ENCODE data around the gene PPFIA2.

The PPFIA2 gene

DNA sequence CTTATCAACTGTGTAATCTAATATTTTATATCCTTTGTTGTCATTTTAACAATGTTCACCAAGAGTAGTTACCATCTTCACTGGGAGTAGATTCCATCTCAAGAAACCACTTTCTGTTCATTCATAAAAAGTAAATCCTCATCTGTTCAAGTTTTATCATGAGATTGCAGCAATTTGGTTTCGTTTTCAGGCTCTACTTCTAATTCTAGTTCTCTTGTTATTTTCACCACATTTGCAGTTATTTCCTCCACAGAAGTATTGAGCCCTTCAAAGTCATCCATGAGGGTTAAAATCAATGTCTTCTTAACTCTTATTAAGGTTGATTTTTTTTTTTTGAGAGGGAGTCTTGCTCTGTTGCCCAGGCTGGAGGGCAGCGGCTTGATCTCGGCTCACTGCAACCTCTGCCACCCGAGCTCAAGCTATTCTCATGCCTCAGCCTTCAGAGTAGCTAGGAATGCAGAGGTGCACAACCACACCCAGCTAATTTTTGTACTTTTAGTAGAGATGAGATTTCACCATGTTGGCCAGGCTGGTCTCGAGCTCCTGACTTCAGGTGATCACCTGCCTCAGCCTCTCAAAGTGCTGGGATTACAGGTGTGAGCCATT, 404.7 kb downstream of the PPFIA2 start:
- DNase-seq (ENCODE audit: low read depth, low spot score), result no peak

DNA sequence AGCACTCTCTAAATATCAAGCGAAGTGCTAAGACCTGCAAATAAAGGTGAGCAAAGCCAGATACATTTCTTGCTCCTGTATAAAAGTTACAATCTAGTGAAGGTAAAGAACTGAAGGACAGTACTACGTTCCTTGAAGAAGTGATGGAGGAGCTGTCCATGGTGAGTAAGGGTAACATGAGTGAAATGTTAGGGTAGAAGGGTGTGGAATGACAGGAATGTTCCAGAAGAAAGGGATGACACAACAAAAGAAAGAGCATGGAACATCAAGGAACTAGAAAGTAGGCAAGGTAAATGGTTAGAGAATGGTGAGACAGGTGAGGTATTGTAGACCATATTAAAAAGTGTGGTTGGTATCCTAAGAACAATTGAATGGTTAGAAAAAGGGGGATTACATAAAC, 408.8 kb downstream of the PPFIA2 start:
- peak; percentile 75 for DNase-seq (ENCODE audit: low read depth, low spot score)

DNA sequence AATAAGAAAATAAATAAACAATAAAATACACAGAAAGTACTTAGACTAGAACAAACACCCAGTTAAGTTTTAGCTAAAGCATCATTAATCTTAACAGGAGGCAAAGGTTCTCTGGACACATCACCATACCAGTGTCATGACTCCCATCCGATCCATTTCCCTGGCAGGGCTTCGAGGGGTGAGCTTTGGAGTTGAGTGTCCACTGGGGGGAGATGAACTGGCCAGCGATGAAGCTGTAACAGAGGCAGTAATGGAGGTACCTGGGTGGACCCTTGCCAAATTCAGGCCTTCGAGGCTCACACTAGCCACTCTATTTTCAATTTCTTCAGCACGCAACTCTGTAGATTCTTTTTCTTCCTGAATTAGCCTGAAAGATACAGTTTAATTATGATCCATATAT, 411.7 kb downstream of the PPFIA2 start:
- no peak for DNase-seq (ENCODE audit: low read depth, low spot score)

DNA sequence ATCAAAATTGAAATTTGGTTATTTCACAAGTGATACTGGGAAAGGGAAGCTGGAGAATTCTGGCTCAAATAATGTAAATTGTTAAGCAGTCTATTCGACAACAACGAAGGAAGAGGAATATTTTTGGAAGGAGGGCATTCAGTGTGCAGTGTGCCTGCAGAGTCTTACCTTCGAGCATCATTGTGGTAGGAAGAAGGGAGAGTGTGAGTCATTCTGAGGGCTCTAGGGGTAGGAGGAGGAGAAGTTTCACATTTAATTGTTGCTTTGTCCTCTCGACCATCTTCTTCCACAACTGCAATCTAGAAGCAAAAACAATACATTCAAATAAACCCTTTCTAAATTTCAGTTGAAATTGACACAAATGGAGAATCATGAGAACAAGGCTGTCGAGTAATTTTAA, 418.2 kb downstream of the PPFIA2 start:
- DNase-seq (ENCODE audit: low read depth, low spot score), result no peak

DNA sequence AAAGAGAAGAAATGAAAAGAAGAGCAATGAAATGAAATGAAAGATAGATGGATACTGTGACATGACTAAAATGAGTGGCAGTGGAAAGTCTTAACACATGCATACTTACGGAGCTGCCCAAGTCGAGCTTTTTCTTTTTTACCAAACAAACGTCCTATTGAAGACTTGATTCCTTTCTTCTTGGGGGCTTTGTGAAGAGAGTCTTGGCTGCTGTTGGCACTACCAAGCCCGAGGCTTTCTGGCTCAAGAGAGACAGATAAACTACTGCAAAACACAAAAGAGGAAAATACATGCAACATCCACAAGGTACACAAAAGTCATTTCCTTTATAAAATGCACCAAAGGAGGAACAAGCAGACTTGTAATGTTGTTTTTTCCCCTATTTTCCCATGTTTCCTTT, 420.1 kb downstream of the PPFIA2 start:
- no peak for DNase-seq (ENCODE audit: low read depth, low spot score)

DNA sequence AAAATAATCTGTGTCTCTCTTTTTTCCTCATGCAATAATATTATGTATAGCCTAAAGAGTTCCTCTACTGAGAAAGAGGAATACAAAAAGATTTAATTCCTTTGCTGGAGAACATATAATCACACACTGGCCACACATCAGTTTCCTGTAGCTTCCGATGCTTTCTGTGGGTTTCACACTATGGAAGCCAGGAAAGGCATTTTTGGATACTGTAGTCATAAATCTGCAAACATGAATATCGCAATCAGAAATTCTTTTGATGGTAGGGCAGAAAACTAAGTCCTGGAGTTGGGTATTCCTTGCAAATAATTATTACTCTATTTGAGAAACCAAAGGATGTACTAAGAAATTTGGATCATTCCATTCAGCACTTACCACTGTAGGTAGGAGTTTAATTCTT, 421.3 kb downstream of the PPFIA2 start:
- no peak for DNase-seq (ENCODE audit: low read depth, low spot score)

DNA sequence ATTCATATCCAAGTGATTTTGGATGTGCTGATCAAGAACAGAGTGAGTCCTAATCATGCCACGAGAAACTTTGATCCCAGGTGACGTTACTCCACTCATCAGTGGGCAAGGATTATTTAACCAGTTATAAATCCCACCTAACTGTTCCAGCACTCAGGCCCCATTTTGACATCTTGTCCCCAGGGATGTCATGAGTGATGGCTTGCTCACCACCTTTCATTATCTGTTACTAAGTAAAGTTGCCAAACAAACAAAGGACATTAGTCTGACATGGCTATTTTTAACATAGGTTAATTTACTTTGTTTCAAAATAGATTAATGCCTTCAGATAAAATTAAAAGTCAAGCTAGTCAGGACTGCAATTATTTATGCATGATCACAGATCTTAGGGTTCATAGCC, 425.3 kb downstream of the PPFIA2 start:
- DNase-seq (ENCODE audit: low read depth, low spot score), result no peak

DNA sequence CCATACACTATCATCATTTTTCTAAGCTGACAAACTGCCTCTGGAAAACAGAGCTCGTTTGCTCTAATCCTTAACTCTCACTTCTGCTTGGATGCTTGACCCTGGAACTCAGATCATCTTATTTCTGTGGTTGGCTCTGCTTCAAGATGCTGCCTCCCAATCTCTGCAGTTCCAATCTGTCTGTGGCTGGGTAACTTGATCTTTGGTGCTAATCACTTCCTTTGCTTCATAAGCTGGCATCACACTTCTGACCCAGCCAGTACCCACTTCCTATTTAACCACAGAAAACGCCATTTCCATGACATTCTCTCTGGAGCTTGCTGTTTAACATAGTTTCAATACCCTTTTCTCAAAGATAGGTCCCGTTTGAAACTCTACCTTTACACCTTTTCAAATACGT, 427.1 kb downstream of the PPFIA2 start:
- DNase-seq (ENCODE audit: low read depth, low spot score), result no peak

DNA sequence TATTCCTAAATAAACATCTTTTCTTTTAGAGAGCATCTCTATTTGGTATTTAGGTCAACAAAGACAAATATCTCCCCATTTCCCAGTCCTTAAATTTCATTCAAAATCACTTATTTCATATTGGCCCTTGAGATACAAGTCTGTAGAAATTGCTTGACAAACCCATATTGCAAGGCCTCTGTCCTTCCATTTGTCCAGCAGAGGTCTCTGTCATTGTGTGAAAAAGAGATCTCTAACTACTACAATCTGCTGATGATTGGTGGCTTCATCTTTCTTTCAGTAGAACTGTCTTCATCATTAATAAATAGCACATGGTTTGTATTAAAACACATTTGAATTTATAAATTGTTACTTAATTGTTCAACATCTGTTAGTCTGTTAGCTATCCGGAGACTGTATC, 428.7 kb downstream of the PPFIA2 start:
- DNase-seq (ENCODE audit: low read depth, low spot score), result no peak

DNA sequence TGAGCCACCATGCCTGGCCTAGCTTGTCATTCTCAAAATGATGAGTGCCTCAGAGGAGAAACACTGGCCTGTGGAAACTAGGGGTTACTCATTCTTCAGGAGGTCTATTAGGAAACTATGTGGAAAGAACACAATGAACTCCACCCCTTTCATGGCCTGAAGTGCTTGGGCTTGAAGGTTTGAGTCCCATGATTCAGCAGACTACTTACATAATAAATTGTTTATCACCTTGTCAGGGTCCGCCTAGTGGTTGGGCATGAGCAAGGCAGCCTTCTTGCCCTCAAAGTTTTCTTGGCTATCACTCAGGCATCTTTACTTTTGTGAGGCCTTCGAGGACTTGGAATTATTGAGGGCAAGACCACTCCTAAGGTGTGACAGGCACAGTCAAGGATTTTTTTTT, 430.1 kb downstream of the PPFIA2 start:
- DNase-seq (ENCODE audit: low read depth, low spot score), result no peak

DNA sequence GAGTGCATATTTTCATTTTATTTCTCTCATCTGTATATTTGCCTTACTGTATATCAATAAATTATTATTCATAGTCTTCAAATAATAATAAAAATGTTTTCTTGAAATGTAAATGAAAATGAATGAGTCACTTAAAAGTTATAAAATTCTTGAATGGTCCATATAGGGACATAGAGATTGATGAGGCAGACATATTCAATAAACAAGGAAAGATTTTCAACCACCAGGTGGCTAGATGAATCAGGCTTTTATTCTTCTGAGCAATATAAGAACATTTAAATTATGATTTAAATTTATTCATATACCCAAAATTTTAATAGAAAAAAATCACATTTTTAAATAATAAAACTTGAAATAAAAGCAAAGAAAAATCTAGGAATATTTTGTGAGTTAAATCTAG, 431.7 kb downstream of the PPFIA2 start:
- no peak for DNase-seq (ENCODE audit: low read depth, low spot score)

DNA sequence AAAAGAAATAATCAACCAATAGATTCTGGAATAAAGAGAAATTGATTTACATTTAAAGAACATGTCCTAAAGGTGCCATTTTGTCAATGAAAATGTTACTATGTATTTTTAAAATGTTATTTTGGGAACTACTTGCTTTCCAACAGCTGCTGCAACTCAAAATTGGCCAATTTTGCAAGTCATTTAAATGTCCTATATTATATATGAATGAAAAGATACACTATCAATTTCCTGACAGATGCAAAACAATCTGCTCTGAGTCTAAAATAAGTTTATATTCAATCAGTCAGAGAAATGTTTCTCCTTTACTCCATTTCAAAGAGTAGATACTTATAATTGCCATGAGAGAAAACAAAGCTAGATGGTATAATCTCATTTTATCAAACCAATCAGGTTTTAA, 434.1 kb downstream of the PPFIA2 start:
- no peak for DNase-seq (ENCODE audit: low read depth, low spot score)

DNA sequence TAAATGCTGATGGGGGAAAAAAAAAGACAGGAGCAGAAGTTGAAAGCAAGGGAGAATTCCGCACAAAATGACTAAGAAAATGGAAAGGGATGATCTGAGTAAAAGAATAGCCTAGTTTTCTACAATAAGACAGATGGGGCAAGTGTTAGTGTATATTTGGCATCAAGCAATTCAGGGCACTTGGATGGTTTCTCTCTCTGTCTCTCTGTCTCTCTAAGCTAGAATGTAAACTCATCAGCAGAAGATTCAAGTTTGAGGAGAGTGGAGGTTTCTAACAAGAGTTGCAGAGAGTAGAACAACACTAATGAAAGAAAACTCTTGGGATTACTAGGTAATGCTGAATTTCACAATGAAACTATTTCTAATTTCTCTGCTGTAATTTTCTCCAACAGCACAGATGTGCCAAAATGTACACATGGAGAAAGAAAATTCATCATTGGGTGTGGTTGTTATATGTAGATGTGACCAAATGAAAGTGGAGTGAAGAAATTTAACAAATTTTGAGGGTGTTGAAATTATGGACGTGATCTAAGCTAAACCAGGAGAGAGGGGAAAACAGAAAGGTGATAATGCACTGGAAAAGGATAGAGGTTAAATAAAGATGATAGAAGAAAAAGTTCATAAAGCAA, 444.1 kb downstream of the PPFIA2 start:
- DNase-seq (ENCODE audit: low read depth, low spot score), result no peak

DNA sequence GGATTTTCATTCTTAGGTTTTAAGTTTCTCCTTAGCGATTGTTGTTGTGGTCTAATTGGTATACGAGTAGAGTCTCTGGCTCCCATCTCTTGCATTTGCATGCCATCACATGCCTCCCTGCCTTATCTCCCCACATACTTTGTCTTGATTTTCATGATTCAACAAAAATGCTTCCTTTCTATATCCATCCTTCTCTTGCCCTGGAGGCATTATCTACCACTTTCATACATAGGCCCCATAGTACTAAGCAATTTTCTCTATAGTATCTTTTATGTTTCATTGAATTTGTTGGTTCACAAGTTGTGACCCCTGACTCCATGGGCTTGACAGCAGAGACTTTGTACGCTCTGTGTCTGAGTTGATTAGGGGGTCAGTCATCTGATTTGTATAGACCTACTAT, 455.2 kb downstream of the PPFIA2 start:
- DNase-seq (ENCODE audit: low read depth, low spot score), result no peak

DNA sequence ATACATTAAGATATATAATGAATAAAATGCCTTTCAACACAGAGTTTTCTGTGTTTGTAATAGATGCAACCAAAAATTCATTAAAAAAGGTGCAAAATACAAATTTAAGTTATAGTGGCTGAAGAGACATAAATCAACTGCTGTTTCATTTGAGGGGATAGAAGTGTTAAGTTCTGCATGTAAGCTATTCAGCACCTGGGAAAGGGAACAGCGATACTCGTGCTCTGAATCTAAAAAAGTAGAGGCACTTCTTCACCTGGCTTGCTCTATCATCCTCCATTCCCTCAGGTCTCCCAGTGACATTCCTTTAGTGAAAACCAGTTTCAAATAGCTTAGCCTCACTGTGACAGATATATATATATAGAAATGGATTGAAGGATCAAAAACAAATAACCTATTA, 458.7 kb downstream of the PPFIA2 start:
- DNase-seq (ENCODE audit: low read depth, low spot score), result no peak

DNA sequence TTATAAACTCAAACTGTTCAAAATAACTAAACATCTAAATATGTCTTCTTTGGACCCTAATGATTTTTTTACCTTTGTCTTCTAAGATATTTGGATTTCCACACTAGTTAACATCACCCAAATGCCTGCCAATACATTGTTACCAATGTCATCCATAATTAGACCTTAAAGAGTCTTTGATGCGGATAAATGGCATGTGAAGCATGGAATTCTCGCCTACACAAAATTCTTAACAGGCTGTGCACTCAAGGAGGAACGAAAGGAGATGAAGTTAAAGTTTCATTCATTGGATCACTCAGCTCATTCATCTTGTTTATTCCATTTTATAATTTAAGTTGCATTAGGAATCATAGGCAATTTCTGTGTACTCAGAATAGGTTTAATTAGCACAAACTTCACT, 461.5 kb downstream of the PPFIA2 start:
- DNase-seq (ENCODE audit: low read depth, low spot score), result no peak

DNA sequence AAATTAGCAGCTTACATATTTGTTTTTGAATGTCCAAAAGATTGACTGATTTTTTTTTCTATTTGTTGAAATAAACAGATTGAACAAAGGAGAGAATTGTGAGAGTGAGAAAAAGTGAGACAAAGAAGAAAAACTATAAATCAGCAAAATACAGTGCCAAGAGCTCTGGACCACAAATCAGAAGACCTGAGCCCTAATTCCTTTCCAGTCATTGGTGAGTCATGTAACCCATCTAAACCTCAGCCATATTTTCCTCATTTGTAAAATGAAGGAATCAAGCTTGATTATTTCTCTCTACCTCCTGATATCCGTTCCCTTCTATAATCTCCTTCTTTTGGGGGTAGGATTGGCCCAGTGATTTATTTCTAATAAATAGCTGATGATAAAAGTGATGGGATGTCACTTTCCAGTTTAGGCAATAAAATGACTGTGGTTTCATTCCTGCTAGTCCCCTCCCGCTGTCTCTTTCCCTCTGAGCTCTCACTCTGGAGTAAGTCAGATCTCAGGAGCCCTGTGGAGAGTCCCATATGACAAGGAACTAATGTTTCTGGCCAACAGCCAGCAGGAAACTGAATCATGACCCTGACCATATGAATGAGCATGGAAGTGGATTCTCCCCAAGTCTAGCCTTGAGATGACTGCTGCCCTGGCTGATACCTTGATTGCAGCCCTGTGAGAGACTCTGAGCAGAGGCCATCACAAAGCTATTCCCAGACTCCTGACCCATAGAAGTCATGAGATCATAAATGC, 462.4 kb downstream of the PPFIA2 start:
- DNase-seq (ENCODE audit: low read depth, low spot score), result no peak

DNA sequence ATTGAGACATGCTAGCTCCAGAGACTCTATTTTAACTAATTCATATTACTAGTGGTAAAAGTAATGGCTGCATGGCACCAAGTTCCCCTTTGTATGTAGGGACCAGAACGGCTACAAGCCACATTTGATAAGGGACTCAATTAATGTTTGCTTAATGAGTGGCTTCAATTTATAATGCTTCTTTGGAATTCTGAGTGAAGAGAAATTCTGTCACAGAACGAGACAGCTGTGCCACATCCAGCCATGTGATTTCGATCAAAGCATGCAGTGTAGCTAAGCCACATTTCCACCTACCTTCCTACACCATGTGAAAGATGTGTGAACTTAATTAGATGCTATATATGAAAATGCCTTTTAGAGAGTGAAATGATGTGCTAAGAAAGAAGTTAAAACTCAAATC, 463.9 kb downstream of the PPFIA2 start:
- no peak for DNase-seq (ENCODE audit: low read depth, low spot score)

DNA sequence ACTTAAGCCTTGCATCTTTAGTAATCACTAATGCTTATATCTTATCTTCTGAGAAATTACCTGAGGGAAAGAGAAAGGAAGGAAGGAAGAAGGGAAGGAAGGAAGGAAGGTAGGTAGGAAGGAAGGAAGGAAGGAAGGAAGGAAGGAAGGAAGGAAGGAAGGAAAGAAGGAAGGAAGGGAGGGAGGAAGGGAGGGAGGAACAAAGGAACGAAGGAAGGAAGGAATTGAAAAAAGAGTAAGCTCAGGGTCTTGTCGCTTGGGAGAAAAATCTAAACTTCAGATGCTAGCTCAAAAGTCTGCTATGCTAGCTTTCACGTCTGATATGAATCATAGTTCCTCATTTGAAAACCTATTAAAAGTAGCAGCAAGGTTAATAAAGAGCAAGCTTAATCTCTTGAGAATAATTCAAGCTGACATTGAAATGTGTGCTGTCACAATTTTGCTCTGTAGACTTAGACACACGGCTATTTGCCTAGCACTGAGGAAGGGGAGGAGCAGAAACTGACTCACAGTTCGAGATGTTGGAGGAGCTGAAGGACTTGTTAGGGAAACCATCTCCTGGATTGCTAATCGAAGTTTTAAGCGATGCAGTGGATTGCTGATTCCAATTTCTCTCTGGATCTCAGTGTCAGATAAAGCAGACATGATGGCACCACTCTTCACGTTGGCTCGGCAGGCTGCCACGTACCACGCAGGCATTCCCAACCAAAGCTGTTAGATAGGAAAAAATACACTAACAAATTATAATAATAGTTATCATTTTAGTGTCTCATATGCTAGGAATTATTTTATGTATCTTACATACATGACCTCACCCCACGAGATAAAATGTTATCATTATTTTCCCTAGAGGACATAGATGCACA, 464.6 kb downstream of the PPFIA2 start:
- no peak for DNase-seq (ENCODE audit: low read depth, low spot score)

DNA sequence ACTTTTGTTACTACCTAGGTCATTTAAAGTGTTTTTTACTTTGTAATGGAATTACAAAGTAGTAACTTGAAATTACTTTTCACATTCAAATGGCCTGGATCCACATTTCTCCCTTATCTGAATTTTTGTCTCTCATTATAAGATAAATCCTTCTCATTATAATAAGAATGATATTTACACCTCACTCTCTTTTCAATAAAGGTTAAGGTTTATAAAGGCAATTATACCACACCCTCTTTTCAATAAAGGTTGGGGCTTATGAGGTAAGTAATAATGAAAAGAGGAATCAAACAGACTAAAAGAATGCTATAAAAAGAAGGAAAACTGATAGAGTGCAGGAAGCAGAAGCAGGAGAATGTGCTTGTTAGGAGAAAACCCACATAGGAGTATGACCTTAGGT, 470.5 kb downstream of the PPFIA2 start:
- DNase-seq (ENCODE audit: low read depth, low spot score), result no peak

DNA sequence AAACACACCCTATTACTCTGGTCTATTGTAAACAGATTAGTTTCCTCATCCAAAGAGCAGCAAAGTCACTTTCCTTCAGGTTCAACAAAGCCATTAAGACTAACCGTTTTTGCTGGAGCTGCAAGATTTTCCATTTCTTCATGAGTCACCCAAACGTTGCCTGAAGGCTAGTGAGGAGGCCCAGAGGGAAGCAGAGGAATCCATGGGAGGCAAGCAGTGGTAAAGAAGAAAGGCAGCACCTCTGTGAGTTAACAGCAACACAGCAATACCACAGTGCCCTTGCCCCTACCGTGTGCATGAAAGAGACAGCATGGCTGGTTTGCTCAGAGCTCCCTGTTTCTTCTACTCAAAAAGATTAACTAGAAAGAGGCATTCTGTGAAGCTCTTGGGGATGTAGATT, 475.0 kb downstream of the PPFIA2 start:
- no peak for DNase-seq (ENCODE audit: low read depth, low spot score)
